LNCAP (cell line): ENCODE measurements around the gene ASB2.

Source experiments
- CTCF ChIP-seq: fragments of 450-650 bp; IDR thresholded peaks from 2 replicates; pipeline ENCODE4 v1.5.1; 2017; ENCODE audit warnings: mild to moderate bottlenecking

Gene ASB2

GRCh38 chr14:93940437-93940836 lies 35.9 kb downstream of the ASB2 start:
- TF ChIP-seq CTCF = no peak

GRCh38 chr14:93939304-93940229 lies 36.8 kb downstream of the ASB2 start:
- TF ChIP-seq CTCF = peak; percentile 95

GRCh38 chr14:93938751-93939303 lies 37.5 kb downstream of the ASB2 start:
- TF ChIP-seq CTCF = no peak

- TF ChIP-seq CTCF = no peak
Observed at GRCh38 chr14:93937519-93937918, 38.9 kb downstream of the ASB2 start.

GRCh38 chr14:93936926-93937325 lies 39.4 kb downstream of the ASB2 start:
- TF ChIP-seq CTCF = no peak

- TF ChIP-seq CTCF = peak; percentile 64
Observed at GRCh38 chr14:93936245-93936644, 40.1 kb downstream of the ASB2 start.

- no peak for TF ChIP-seq CTCF
Observed at GRCh38 chr14:93935213-93935612, 41.2 kb downstream of the ASB2 start.
